ENCODE measurements around the gene ZNF556. TPM values are rescaled to one million over a fixed set of nuclear protein-coding genes. Genes with fewer than 3 reads are reported as not detected.
"Not testable (repeated sequence)": the region's sequence is repeated elsewhere in the genome, so short reads cannot be mapped to it uniquely, and the experiment has no call there.

Gene ZNF556
- total RNA-seq, 2 donors from 2014 or later: not detected

GRCh38 chr19:2902590-2903218 is 35.6 kb downstream of the ZNF556 start:
- no peak overlapping the region for H3K27ac Mint-ChIP-seq
- H3K27me3 Mint-ChIP-seq: no peaks in the 10 kb centered on the region
- H3K4me3 Mint-ChIP-seq: peak overlapping the region; percentile 96
- no peaks in the 10 kb centered on the region for H3K9me3 Mint-ChIP-seq
- peaks cover 13 to 17% of the 10 kb centered on the region in 2 donors for H3K4me1 Mint-ChIP-seq (ENCODE audit: low read depth in 2 of 2)
- ATAC-seq (no peak), DNase-seq (ENCODE audit: low spot score) (no peak)
- H3K36me3 Mint-ChIP-seq: no peaks in the 10 kb centered on the region

GRCh38 chr19:2903326-2903725 is 36.2 kb downstream of the ZNF556 start:
- not testable (repeated sequence) for H3K9me3 Mint-ChIP-seq; DNase-seq (ENCODE audit: low spot score); H3K27ac Mint-ChIP-seq; H3K4me3 Mint-ChIP-seq; H3K27me3 Mint-ChIP-seq; H3K36me3 Mint-ChIP-seq; ATAC-seq
- H3K4me1 Mint-ChIP-seq (ENCODE audit: low read depth in 2 of 2): peaks cover 13 to 17% of the 10 kb centered on the region in 2 donors

GRCh38 chr19:2905918-2906519 is 38.9 kb downstream of the ZNF556 start:
- H3K9me3 Mint-ChIP-seq: no peaks in the 10 kb centered on the region
- H3K27me3 Mint-ChIP-seq: no peaks in the 10 kb centered on the region
- peaks cover 14 to 16% of the 10 kb centered on the region in 2 donors for H3K4me1 Mint-ChIP-seq (ENCODE audit: low read depth in 2 of 2)
- DNase-seq (ENCODE audit: low spot score): no peak
- no peak overlapping the region for H3K4me3 Mint-ChIP-seq
- no peak overlapping the region for H3K27ac Mint-ChIP-seq
- peaks cover 11% of the 10 kb centered on the region for H3K36me3 Mint-ChIP-seq
- no peak for ATAC-seq

GRCh38 chr19:2906631-2907195 is 39.6 kb downstream of the ZNF556 start:
- no peak overlapping the region for H3K27ac Mint-ChIP-seq
- no peaks in the 10 kb centered on the region for H3K27me3 Mint-ChIP-seq
- no peak for DNase-seq (ENCODE audit: low spot score)
- no peaks in the 10 kb centered on the region for H3K9me3 Mint-ChIP-seq
- no peak for ATAC-seq
- peaks cover 12% of the 10 kb centered on the region for H3K36me3 Mint-ChIP-seq
- peaks cover 9 to 15% of the 10 kb centered on the region in 2 donors for H3K4me1 Mint-ChIP-seq (ENCODE audit: low read depth in 2 of 2)
- no peak overlapping the region for H3K4me3 Mint-ChIP-seq

GRCh38 chr19:2912306-2912705 is 45.2 kb downstream of the ZNF556 start:
- H3K4me3 Mint-ChIP-seq: no peak overlapping the region
- peaks cover 6 to 8% of the 10 kb centered on the region in 2 donors for H3K4me1 Mint-ChIP-seq (ENCODE audit: low read depth in 2 of 2)
- ATAC-seq (peak in 1 of 2 donors; percentile 49), DNase-seq (ENCODE audit: low spot score) (no peak)
- peaks cover 26% of the 10 kb centered on the region for H3K36me3 Mint-ChIP-seq
- H3K27ac Mint-ChIP-seq: no peak overlapping the region
- H3K9me3 Mint-ChIP-seq: peaks cover 5% of the 10 kb centered on the region
- no peaks in the 10 kb centered on the region for H3K27me3 Mint-ChIP-seq

- Mint-ChIP-seq H3K4me3 (no peak overlapping the region), H3K4me1 (ENCODE audit: low read depth in 2 of 2) (no peaks in the 10 kb centered on the region), H3K9me3 (peaks cover 5% of the 10 kb centered on the region), H3K36me3 (peaks cover 24% of the 10 kb centered on the region), H3K27ac (no peak overlapping the region), H3K27me3 (no peaks in the 10 kb centered on the region)
- DNase-seq (ENCODE audit: low spot score) (no peak), ATAC-seq (no peak)
Observed at GRCh38 chr19:2917275-2918184, 50.4 kb downstream of the ZNF556 start.

GRCh38 chr19:2922987-2923386 is 55.9 kb downstream of the ZNF556 start:
- DNase-seq (ENCODE audit: low spot score) (no peak), ATAC-seq (no peak)
- H3K27ac Mint-ChIP-seq: no peak overlapping the region
- H3K9me3 Mint-ChIP-seq: no peaks in the 10 kb centered on the region
- H3K4me3 Mint-ChIP-seq: no peak overlapping the region
- peaks cover 3% of the 10 kb centered on the region for H3K36me3 Mint-ChIP-seq
- H3K4me1 Mint-ChIP-seq (ENCODE audit: low read depth in 2 of 2): no peaks in the 10 kb centered on the region
- no peaks in the 10 kb centered on the region for H3K27me3 Mint-ChIP-seq

GRCh38 chr19:2923510-2923909 is 56.4 kb downstream of the ZNF556 start:
- no peak for DNase-seq (ENCODE audit: low spot score)
- H3K4me1 Mint-ChIP-seq (ENCODE audit: low read depth in 2 of 2): no peaks in the 10 kb centered on the region
- H3K36me3 Mint-ChIP-seq: no peaks in the 10 kb centered on the region
- no peak overlapping the region for H3K27ac Mint-ChIP-seq
- no peaks in the 10 kb centered on the region for H3K27me3 Mint-ChIP-seq
- no peaks in the 10 kb centered on the region for H3K9me3 Mint-ChIP-seq
- no peak for ATAC-seq
- H3K4me3 Mint-ChIP-seq: no peak overlapping the region

GRCh38 chr19:2926341-2927031 is 59.4 kb downstream of the ZNF556 start:
- peak in 1 of 2 donors; percentile 41 for ATAC-seq
- DNase-seq (ENCODE audit: low spot score): no peak
- no peak overlapping the region for H3K4me3 Mint-ChIP-seq
- H3K36me3 Mint-ChIP-seq: peaks cover 13% of the 10 kb centered on the region
- H3K4me1 Mint-ChIP-seq (ENCODE audit: low read depth in 2 of 2): peaks cover 0 to 4% of the 10 kb centered on the region in 2 donors
- H3K9me3 Mint-ChIP-seq: peaks cover 6% of the 10 kb centered on the region
- H3K27me3 Mint-ChIP-seq: no peaks in the 10 kb centered on the region
- no peak overlapping the region for H3K27ac Mint-ChIP-seq

- Mint-ChIP-seq H3K4me3 (no peak overlapping the region), H3K9me3 (peaks cover 8% of the 10 kb centered on the region), H3K27ac (no peak overlapping the region), H3K27me3 (no peaks in the 10 kb centered on the region), H3K36me3 (peaks cover 15% of the 10 kb centered on the region), H3K4me1 (ENCODE audit: low read depth in 2 of 2) (peaks cover 0 to 4% of the 10 kb centered on the region in 2 donors)
- ATAC-seq: no peak
- DNase-seq (ENCODE audit: low spot score): no peak
Observed at GRCh38 chr19:2927032-2927430, 59.9 kb downstream of the ZNF556 start.

Other genes with a start within 250 kb of the ZNF556 start
- under 1 TPM; 0.26 to 0.59 TPM for gene GNG7, start 164.6 kb upstream of the ZNF556 start, total RNA-seq
- not detected for gene DIRAS1, start 146.0 kb upstream of the ZNF556 start, total RNA-seq
- gene SLC39A3, start 127.3 kb upstream of the ZNF556 start, total RNA-seq: 10 to 100 TPM; 30.5 to 91.6 TPM
- 100 to 1,000 TPM in 1 of 2 donors, 10 to 100 TPM in 1; 61.1 to 107 TPM for gene SGTA, start 84.1 kb upstream of the ZNF556 start, total RNA-seq
- 100 to 1,000 TPM; 105 to 224 TPM for gene THOP1, start 81.8 kb upstream of the ZNF556 start, total RNA-seq
- 1 to 10 TPM in 1 of 2 donors, under 1 TPM in 1; 0.89 to 2.9 TPM for gene ZNF554, start 47.5 kb upstream of the ZNF556 start, total RNA-seq
- gene ZNF555, start 25.9 kb upstream of the ZNF556 start, total RNA-seq: 1 to 10 TPM; 2.6 to 3.0 TPM
- gene ZNF57, start 33.6 kb downstream of the ZNF556 start, total RNA-seq: 1 to 10 TPM; 4.1 to 4.8 TPM
- gene ZNF77, start 77.6 kb downstream of the ZNF556 start, total RNA-seq: 10 to 100 TPM in 1 of 2 donors, 1 to 10 TPM in 1; 5.3 to 10.4 TPM
- gene TLE6, start 110.2 kb downstream of the ZNF556 start, total RNA-seq: 1 to 10 TPM in 1 of 2 donors, under 1 TPM in 1; 0.45 to 1.8 TPM
- 1 to 10 TPM; 1.3 to 3.2 TPM for gene TLE2, start 161.9 kb downstream of the ZNF556 start, total RNA-seq
- gene TLE5, start 195.2 kb downstream of the ZNF556 start, total RNA-seq: 100 to 1,000 TPM; 242 to 309 TPM
- 1 to 10 TPM in 1 of 2 donors, under 1 TPM in 1; 1.00 to 1.3 TPM for gene GNA11, start 227.0 kb downstream of the ZNF556 start, total RNA-seq